ENCODE measurements around the gene NHSL2. TPM values are rescaled to one million over a fixed set of nuclear protein-coding genes. Genes with fewer than 3 reads are reported as not detected.

Gene NHSL2
- total RNA-seq, 2 experiments from 2014 or later = not detected

DNA sequence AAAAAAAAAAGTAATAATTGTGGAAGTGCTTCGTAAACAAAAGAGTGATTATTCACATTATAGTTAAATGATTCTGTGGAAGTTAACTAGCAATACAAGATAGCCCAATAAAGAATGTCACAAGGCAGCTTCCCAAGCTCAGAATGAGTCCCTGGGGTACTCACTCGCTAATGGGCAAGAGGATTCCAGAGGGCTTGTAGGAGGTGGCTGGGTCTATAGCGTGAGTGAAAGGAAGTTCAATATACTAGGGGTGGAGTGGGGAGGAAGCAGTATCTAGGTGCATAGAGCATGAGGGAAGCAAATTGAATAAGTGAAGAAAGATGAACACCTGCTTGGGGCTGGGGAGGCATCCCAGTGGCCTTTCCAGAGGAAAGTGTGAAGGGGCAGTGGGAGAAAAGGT is 178.6 kb downstream of the NHSL2 start:
- intact Hi-C loops (cut with micrococcal nuclease; ENCODE audit: unreplicated experiment) = no loop called here
- DNase-seq (ENCODE audit: low spot score) = no peak
- Histone ChIP-seq H3K4me1 (ENCODE audit: insufficient read depth, low read length, poor library complexity, severe bottlenecking) (no peaks in the 10 kb centered on the region), H3K27ac (ENCODE audit: low read depth, low read length, poor library complexity, severe bottlenecking) (no peak overlapping the region), H2AFZ (ENCODE audit: low read length) (no peak overlapping the region), H3K9me2 (ENCODE audit: insufficient read depth, low read length) (no peaks in the 10 kb centered on the region), H4K20me1 (ENCODE audit: insufficient read depth, low read length) (no peaks in the 10 kb centered on the region), H3K4me2 (ENCODE audit: low read length) (no peak overlapping the region), H3K9me3 (ENCODE audit: low read length) (no peaks in the 10 kb centered on the region), H3K79me2 (ENCODE audit: insufficient read depth, low read depth, low read length) (no peaks in the 10 kb centered on the region), H3K4me3 (ENCODE audit: low read depth, low read length, poor library complexity, severe bottlenecking) (no peak overlapping the region), H3K36me3 (ENCODE audit: insufficient read depth, low read length) (no peaks in the 10 kb centered on the region)
- TF ChIP-seq CTCF (conservative IDR thresholded peaks at IDR 0.05; ENCODE audit: low read length) (no peak), EZH2phosphoT487 (IDR thresholded peaks at IDR 0.05; ENCODE audit: borderline replicate concordance, low read depth, low read length) (no peak)
- ChIA-PET POLR2A (no interaction called here), CTCF (ENCODE audit: unreplicated experiment) (no interaction called here)
- no TSS peak for BruUV-seq (replicated peaks)

DNA sequence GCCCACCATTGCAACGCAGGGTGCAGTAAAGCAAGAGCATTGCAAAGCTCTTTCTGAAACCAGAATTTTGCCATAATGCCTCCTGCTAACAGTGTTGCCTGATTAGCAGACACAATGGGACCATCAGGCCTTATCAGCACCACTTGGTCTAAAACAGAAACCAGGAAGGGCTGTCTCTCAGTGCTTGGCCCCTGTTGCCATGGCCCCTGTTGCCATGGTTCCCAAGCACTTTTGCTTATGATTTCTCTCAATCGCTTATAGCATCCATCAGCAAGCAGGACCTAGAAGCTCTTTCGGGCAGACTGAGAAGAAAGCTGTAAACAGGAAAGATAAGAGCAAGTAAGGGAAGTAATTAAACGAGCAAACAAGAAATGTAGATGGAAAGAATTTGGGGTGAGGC is 184.2 kb downstream of the NHSL2 start:
- BruUV-seq (replicated peaks) = no TSS peak
- H3K4me3 ChIP-seq (ENCODE audit: low read depth, low read length, poor library complexity, severe bottlenecking) = no peak overlapping the region

DNA sequence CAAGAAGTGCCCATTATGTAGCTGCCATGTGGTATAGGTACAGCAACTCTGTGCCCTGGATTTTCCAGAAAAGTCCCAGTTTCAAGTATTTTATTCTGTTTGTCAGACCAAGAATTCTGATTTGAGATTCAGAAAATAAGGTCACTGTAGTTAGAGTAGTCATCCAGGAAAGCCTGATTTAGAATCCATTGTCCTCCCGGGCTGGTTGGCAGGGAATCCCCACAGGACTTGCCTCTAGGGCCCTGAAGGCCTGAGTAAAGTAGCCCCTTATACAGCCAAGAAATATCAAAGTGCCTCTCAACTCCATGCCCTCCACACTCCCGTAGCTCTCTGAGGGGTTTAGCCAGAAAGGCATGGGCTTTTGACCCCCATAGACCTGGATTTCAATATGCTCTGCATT is 184.7 kb downstream of the NHSL2 start:
- POLR2A ChIA-PET = no interaction called here
- Histone ChIP-seq H3K9me3 (ENCODE audit: low read length) (no peaks in the 10 kb centered on the region), H3K4me2 (ENCODE audit: low read length) (no peak overlapping the region), H2AFZ (ENCODE audit: low read length) (no peak overlapping the region), H3K9me2 (ENCODE audit: insufficient read depth, low read length) (no peaks in the 10 kb centered on the region), H3K79me2 (ENCODE audit: insufficient read depth, low read depth, low read length) (no peaks in the 10 kb centered on the region), H3K27ac (ENCODE audit: low read depth, low read length, poor library complexity, severe bottlenecking) (no peak overlapping the region), H3K4me1 (ENCODE audit: insufficient read depth, low read length, poor library complexity, severe bottlenecking) (no peaks in the 10 kb centered on the region), H3K36me3 (ENCODE audit: insufficient read depth, low read length) (no peaks in the 10 kb centered on the region), H3K4me3 (ENCODE audit: low read depth, low read length, poor library complexity, severe bottlenecking) (no peak overlapping the region), H4K20me1 (ENCODE audit: insufficient read depth, low read length) (no peaks in the 10 kb centered on the region)
- TF ChIP-seq EZH2phosphoT487 (IDR thresholded peaks at IDR 0.05; ENCODE audit: borderline replicate concordance, low read depth, low read length) = no peak
- TF ChIP-seq CTCF (conservative IDR thresholded peaks at IDR 0.05; ENCODE audit: low read length) = no peak
- CTCF ChIA-PET (ENCODE audit: unreplicated experiment) = no interaction called here
- intact Hi-C loops (cut with micrococcal nuclease; ENCODE audit: unreplicated experiment) = no loop called here
- no TSS peak for BruUV-seq (replicated peaks)
- no peak for DNase-seq (ENCODE audit: low spot score)

More for the DNA sequence above, 184.2 kb downstream of the NHSL2 start:
- DNase-seq (ENCODE audit: low spot score) = no peak
- TF ChIP-seq CTCF (conservative IDR thresholded peaks at IDR 0.05; ENCODE audit: low read length) (no peak), EZH2phosphoT487 (IDR thresholded peaks at IDR 0.05; ENCODE audit: borderline replicate concordance, low read depth, low read length) (no peak)
- intact Hi-C loops (cut with micrococcal nuclease; ENCODE audit: unreplicated experiment) = no loop called here
- Histone ChIP-seq H2AFZ (ENCODE audit: low read length) (no peak overlapping the region), H3K9me3 (ENCODE audit: low read length) (no peaks in the 10 kb centered on the region), H3K4me1 (ENCODE audit: insufficient read depth, low read length, poor library complexity, severe bottlenecking) (no peaks in the 10 kb centered on the region), H4K20me1 (ENCODE audit: insufficient read depth, low read length) (no peaks in the 10 kb centered on the region), H3K9me2 (ENCODE audit: insufficient read depth, low read length) (no peaks in the 10 kb centered on the region), H3K79me2 (ENCODE audit: insufficient read depth, low read depth, low read length) (no peaks in the 10 kb centered on the region), H3K36me3 (ENCODE audit: insufficient read depth, low read length) (no peaks in the 10 kb centered on the region), H3K27ac (ENCODE audit: low read depth, low read length, poor library complexity, severe bottlenecking) (no peak overlapping the region), H3K4me2 (ENCODE audit: low read length) (no peak overlapping the region)
- POLR2A ChIA-PET = no interaction called here
- CTCF ChIA-PET (ENCODE audit: unreplicated experiment) = no interaction called here
